HepG2 (cell line): ENCODE measurements around the gene FNDC8. TPM values are rescaled to one million over a fixed set of nuclear protein-coding genes. Genes with fewer than 3 reads are reported as not detected.

Source experiments
- ATAC-seq: fragments of 200-7000 bp; cut with Tn5 transposase; 3 replicates; pipeline ENCODE4 v1.9.1; 2020; ENCODE audit warnings: mild to moderate bottlenecking, moderate library complexity
- BruUV-seq: library from RNA; stranded (reverse); fragments of 400-500 nt; replicated peaks from 2 replicates; lab custom pipeline; 2021; lab: Mats Ljungman, UMichigan
- CTCF ChIA-PET: fragments of 300-600 bp; formaldehyde crosslinking; extraction: SDS; loops from one replicate; lab custom pipeline; 2021; ENCODE audit warnings: low total read pairs, inconsistent platforms, low intra/inter-chr PET ratio; lab: Yijun Ruan, JAX
- POLR2A ChIA-PET: fragments of 350-600 bp; sonication (Branson Sonifier 250); formaldehyde crosslinking; loops from one replicate; lab custom pipeline; 2020; ENCODE audit warnings: antibody characterized with exemption, inconsistent platforms; lab: Yijun Ruan, JAX
- DNase-seq: peaks from one replicate; pipeline ENCODE4 v3.0.0-alpha.2; 2015; ENCODE audit warnings: low spot score
- FAIRE-seq: peaks from 3 replicates; lab custom pipeline; 2011; peaks lifted over from hg19 to GRCh38; lab: Jason Lieb, UNC
- H2AFZ ChIP-seq: one replicate; pipeline ENCODE4 v1.6.1; 2011; ENCODE audit warnings: low read length, inconsistent platforms
- H3K27ac ChIP-seq: fragments of 300-600 bp; 3 replicates; pipeline ENCODE4 v1.8.0; 2011; ENCODE audit warnings: mixed run types, mild to moderate bottlenecking, mixed read lengths, low read length, inconsistent platforms; ENCODE audit not compliant: insufficient read depth; ENCODE audit errors: extremely low read length
- H3K27me3 ChIP-seq, 2 experiments: fragments of 200-600 bp in 1 of 2; 2 replicates in 1 of 2; 3 replicates in 1 of 2; pipeline versions ENCODE4 v1.6.0 to v1.8.0; 2011; ENCODE audit warnings: low read length in 2 of 2, mild to moderate bottlenecking in 2 of 2, moderate library complexity in 2 of 2, inconsistent platforms in 1 of 2; ENCODE audit not compliant: insufficient read depth in 2 of 2, control insufficient read depth in 1 of 2
- H3K36me3 ChIP-seq, 2 experiments: fragments of 200-600 bp in 1 of 2; replicated peaks in 1 of 2; 2 replicates in 1 of 2; 3 replicates in 1 of 2; pipeline versions ENCODE4 v1.5.1 to v1.8.0; 2011; ENCODE audit warnings: low read length in 2 of 2, inconsistent platforms in 1 of 2; ENCODE audit not compliant: insufficient read depth in 2 of 2, control insufficient read depth in 1 of 2
- H3K4me1 ChIP-seq: 2 replicates; pipeline ENCODE4 v1.5.1; 2012; ENCODE audit warnings: low read length, inconsistent platforms; ENCODE audit not compliant: insufficient read depth
- H3K4me2 ChIP-seq: 2 replicates; pipeline ENCODE4 v1.6.0; 2011; ENCODE audit warnings: low read depth, low read length, inconsistent platforms
- H3K4me3 ChIP-seq, 3 experiments: fragments of 200-600 bp in 1 of 3; sonication (generic), shearing (Covaris generic) in 1 of 3; replicated peaks in 1 of 3; 2 replicates each; pipeline ENCODE4 v1.5.1; 2011 to 2016; ENCODE audit warnings: low read length in 3 of 3, inconsistent platforms in 2 of 3, low read depth in 2 of 3, mild to moderate bottlenecking in 2 of 3, control low read depth in 1 of 3, mixed read lengths in 1 of 3; ENCODE audit not compliant: insufficient read depth in 1 of 3
- H3K79me2 ChIP-seq: one replicate; pipeline ENCODE4 v1.6.1; 2011; ENCODE audit warnings: low read length, inconsistent platforms; ENCODE audit not compliant: insufficient read depth
- H3K9ac ChIP-seq: 2 replicates; pipeline ENCODE4 v1.6.0; 2011; ENCODE audit warnings: mild to moderate bottlenecking, low read depth, low read length, inconsistent platforms; ENCODE audit not compliant: insufficient read depth
- H3K9me3 ChIP-seq: 2 replicates; pipeline ENCODE4 v1.5.1; 2012; ENCODE audit warnings: mild to moderate bottlenecking, low read length
- H4K20me1 ChIP-seq: 2 replicates; pipeline ENCODE4 v1.6.0; 2011; ENCODE audit warnings: inconsistent platforms, mild to moderate bottlenecking, low read length, moderate library complexity; ENCODE audit not compliant: insufficient read depth
- ARNT2 ChIP-seq: sonication (generic); formaldehyde crosslinking; IDR thresholded peaks from 2 replicates; pipeline ENCODE4 v1.8.0; 2022; ENCODE audit warnings: mild to moderate bottlenecking, low read depth, missing genetic modification reagents, moderate library complexity
- CBFB ChIP-seq: sonication (generic); formaldehyde crosslinking; IDR thresholded peaks from 2 replicates; pipeline ENCODE4 v1.4.0; 2020; ENCODE audit warnings: missing genetic modification reagents
- FUBP1 ChIP-seq: sonication (generic); formaldehyde crosslinking; IDR thresholded peaks from 2 replicates; pipeline ENCODE4 v1.5.1; 2020; ENCODE audit warnings: missing genetic modification reagents, mild to moderate bottlenecking, borderline replicate concordance
- HOXA3 ChIP-seq: sonication (generic); formaldehyde crosslinking; IDR thresholded peaks from 2 replicates; pipeline ENCODE4 v1.5.0; 2020; ENCODE audit warnings: missing genetic modification reagents
- KLF12 ChIP-seq: sonication (generic); formaldehyde crosslinking; IDR thresholded peaks from 2 replicates; pipeline ENCODE4 v1.4.0; 2020; ENCODE audit warnings: missing genetic modification reagents, borderline replicate concordance
- PCBP2 ChIP-seq: fragments of 200-400 bp; formaldehyde crosslinking; optimal IDR thresholded peaks from 2 replicates; pipeline ENCODE3; 2018; ENCODE audit warnings: low read length, low read depth; ENCODE audit not compliant: poor library complexity, severe bottlenecking
- PRDM15 ChIP-seq: sonication (generic); formaldehyde crosslinking; IDR thresholded peaks from 2 replicates; pipeline ENCODE4 v1.4.0; 2020; ENCODE audit warnings: missing genetic modification reagents
- RNF219 ChIP-seq: sonication (generic); formaldehyde crosslinking; IDR thresholded peaks from 2 replicates; pipeline ENCODE4 v1.5.0; 2020; ENCODE audit warnings: mild to moderate bottlenecking, missing genetic modification reagents
- ZBTB44 ChIP-seq: sonication (generic); formaldehyde crosslinking; IDR thresholded peaks from 2 replicates; pipeline ENCODE4 v1.4.0; 2020; ENCODE audit warnings: missing genetic modification reagents
- ZFY ChIP-seq: sonication (generic); formaldehyde crosslinking; IDR thresholded peaks from 2 replicates; pipeline ENCODE4 v1.4.0; 2020; ENCODE audit warnings: missing genetic modification reagents
- ZNF362 ChIP-seq: sonication (generic); formaldehyde crosslinking; IDR thresholded peaks from 2 replicates; pipeline ENCODE4 v1.4.0; 2020; ENCODE audit warnings: missing genetic modification reagents, mild to moderate bottlenecking, borderline replicate concordance
- ZNF460 ChIP-seq: sonication (generic); formaldehyde crosslinking; IDR thresholded peaks from 2 replicates; pipeline ENCODE4 v1.5.1; 2020; ENCODE audit warnings: missing genetic modification reagents, mild to moderate bottlenecking, borderline replicate concordance
- WGBS: methylation state at CpG from one replicate; pipeline ENCODE4 v1.1.6; 2017; ENCODE audit warnings: low lambda C conversion rate; 5-methylcytosine and 5-hydroxymethylcytosine counted together
- in situ Hi-C: cut with HindIII; loops from 2 replicates; pipeline ENCODE4 v1.10.0; 2017; ENCODE audit warnings: low pct_unique_long_range_greater_than_20kb; ENCODE audit not compliant: extremely low pct_ligation_motif_present
- intact Hi-C: fragments of 100-400 bp; cut with micrococcal nuclease; formaldehyde crosslinking; loops from one replicate; pipeline ENCODE4 v1.10.0; 2022; ENCODE audit not compliant: unreplicated experiment
- polyA plus RNA-seq, 8 experiments: library from polyadenylated mRNA; depleted of rRNA in 3 of 8; stranded (reverse) in 7 of 8; unstranded in 1 of 8; fragments of >200 nt; fragmentation: Illumina TruSeq in 4 of 8; extraction: Trizol in 4 of 8; gene quantifications; 2 replicates each; pipeline versions ENCODE4 v1.2.1 to v1.2.3, GENCODE V29; 2011 to 2016; ENCODE audit warnings: low read depth in 4 of 8, missing spikeins in 1 of 8, mixed read lengths in 1 of 8; ENCODE audit not compliant: insufficient read depth in 1 of 8
- total RNA-seq, 5 experiments: library from RNA; depleted of rRNA; stranded (reverse); fragments of >200 nt; fragmentation: Illumina TruSeq; extraction: Trizol; gene quantifications; 2 replicates each; pipeline ENCODE4 v1.2.3, GENCODE V29; 2016; ENCODE audit warnings: low read depth in 1 of 5

Gene FNDC8
- total and polyA plus RNA-seq, 2 of the 13 experiments (the other 11 are each of a cell fraction or from before 2014, with no cell fraction given): not detected

- intact Hi-C loops (no loop called here), in situ Hi-C loops (no loop called here)
- Histone ChIP-seq H3K4me2 (no peak overlapping the region), H3K27me3 (peaks cover 0 to 14% of the 10 kb centered on the region in 2 experiments; a peak in 2 of 5 replicates), H4K20me1 (no peaks in the 10 kb centered on the region), H3K9me3 (no peaks in the 10 kb centered on the region), H3K4me1 (no peaks in the 10 kb centered on the region), H3K27ac (no peak overlapping the region), H3K9ac (no peak overlapping the region), H3K36me3 (no peaks in the 10 kb centered on the region), H2AFZ (no peak overlapping the region), H3K79me2 (no peaks in the 10 kb centered on the region), H3K4me3 (no peak overlapping the region)
- BruUV-seq: no TSS peak
- POLR2A ChIA-PET: no interaction called here
- 6% methylated on average over 13 of the region's 13 CpGs for WGBS
- DNase-seq: no peak
- FAIRE-seq: no peak
- CTCF ChIA-PET: no interaction called here
- ATAC-seq: no peak
- TF ChIP-seq ARNT2 (CRISPR knock-in tag) (no peak), KLF12 (no peak), HOXA3 (CRISPR knock-in tag) (no peak), ZFY (no peak), ZNF362 (CRISPR knock-in tag) (no peak), ZNF460 (no peak), ZBTB44 (no peak), RNF219 (no peak), FUBP1 (no peak), CBFB (no peak), PCBP2 (no peak), PRDM15 (CRISPR knock-in tag) (no peak)
Measured at GRCh38 chr17:35160354-35161201, 39.2 kb downstream of the FNDC8 start.
